HG03565 (cell line): ENCODE measurements around the gene ERICH6B.

Source experiments
- ATAC-seq: cut with Tn5 transposase; IDR thresholded peaks from one replicate; pipeline ENCODE4 v1.9.1; 2021; ENCODE audit warnings: mild to moderate bottlenecking, moderate library complexity; ENCODE audit not compliant: unreplicated experiment

Gene ERICH6B

DNA sequence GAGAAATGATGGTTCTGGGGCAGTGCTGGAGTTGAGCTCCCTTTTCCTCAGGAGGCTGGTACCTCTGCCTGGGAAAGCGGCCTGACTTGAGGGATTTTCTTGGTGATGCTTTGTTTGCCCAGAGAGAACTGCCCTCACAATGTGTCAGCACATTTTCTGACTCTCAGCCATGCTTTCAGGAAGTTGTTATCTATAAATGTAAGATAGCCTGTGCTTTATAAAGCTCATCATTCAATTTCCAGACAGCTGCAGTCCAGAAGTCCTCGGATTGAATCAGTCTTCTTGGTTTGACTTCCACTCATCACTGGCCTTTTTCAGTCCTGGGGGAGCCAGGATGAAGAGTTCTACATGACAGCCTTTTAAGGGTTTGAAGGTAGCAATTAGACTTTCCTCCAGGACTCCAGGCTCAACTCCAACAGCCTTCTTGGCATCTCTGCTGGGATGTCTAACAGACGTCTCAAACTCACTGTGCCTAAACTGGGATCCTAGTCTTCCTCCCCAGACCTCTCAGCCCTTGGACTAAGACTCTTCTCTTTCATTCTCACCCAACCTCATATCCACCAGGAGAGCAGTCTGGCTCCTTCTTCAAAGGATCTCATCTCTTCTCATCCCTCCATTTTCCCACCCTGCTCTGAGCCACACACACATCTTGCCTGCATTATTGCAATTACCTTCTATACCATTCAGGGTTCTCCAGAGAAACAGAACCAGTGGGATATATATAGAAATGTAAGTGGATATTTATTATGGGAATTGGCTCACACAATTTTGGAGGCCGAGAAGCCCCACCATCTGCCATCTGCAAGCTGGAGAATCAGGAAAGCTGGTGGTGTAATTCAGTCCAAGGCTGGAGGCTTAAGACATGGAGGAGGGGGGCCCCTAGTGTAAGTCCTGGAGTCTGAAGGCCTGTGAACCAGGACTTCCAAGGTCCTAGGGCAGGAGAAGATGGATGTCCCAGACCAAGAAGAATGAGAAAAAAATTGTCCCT lies 13.1 kb downstream of the ERICH6B start:
- no peak for ATAC-seq

DNA sequence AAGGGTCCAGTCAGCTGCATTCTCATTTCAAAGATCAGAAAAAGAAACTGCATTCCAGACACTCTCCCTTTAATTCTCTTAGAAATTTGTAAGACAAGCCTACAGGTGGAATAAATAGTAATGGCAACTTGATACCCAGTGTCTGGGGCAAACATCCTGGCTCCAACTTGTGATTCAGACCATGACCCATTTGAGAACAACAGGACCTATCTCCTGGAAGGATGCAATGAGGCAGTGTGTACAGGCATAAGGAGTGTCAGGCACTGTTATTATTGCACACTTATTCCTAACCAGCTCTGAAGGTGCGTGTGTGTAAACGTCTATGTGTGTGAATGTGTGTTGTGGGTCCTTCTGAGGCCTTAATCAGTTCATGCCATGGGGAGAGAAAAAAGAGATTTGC lies 13.9 kb downstream of the ERICH6B start:
- ATAC-seq: no peak

- no peak for ATAC-seq
These were observed 16.9 kb downstream of the ERICH6B start for GRCh38 chr13:45598597-45598996.

DNA sequence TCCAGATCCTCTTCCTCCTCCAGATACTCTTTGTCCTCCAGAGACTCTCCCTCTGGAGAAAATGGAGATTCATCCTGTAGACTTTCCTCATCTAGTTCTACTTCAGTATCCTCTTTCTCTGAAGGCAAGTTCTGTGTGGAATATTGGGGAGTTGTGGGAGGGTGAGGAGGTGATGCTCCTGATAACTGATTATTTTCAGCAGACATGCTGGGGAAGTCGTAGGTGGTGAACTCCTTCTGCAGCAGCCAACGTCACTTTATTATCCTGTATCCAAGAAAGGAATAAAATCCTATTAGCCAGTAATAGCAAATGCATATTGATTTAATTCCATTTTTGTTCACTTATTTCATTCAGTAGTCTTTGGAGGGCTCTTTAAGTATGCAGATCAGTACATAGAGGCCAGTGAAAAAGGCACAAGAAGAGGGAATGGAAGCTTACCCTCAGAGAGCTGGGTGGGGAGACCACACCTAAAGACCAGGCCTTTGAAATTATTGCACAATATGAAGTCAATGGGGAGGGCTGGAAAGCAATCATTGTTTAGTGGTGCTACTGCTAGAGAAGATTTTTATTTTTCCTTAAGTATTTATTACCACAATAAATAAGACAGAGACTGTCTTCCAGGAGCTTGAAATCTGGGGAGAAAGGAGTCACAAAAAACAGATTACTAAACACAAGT lies 18.6 kb downstream of the ERICH6B start:
- ATAC-seq: no peak

DNA sequence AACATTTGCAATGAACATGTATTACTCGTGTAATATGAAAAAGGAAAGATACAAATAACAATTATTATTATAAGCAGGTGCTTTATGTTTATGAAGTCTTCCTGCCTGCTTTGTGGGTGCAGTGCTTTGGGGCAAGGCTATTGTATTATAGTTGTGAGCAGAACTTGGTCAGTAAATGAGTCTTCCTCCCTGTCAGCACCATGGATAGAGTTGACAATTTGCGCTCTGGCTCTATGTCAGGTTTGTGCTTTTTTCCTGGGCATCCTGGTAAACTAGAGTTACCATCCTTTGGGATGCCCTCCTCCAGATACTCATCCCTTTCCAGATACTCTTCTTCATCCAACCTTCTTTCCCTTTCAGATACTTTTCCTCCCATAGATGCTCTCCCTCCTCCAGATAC lies 19.6 kb downstream of the ERICH6B start:
- no peak for ATAC-seq

GRCh38 chr13:45594764-45595163 lies 20.8 kb downstream of the ERICH6B start:
- no peak for ATAC-seq

DNA sequence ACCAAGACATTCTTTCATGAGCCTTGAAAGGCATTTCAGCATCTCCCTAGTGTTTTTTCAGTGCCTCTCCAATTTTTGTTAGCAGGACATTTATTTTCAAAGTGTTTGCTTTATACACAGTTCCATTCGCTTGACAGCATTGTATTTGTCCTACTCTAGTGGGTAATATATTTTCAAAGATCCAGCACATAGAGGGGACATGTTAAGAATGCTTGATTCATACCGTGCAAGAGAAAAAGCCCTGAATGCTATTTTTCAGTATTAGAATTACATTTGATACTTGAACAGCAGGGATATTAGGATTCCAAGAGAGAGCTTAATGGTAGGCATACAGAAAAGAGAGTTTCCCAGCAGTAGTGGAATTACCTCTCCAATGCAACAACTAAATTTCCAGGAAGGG lies 21.3 kb downstream of the ERICH6B start:
- no peak for ATAC-seq

DNA sequence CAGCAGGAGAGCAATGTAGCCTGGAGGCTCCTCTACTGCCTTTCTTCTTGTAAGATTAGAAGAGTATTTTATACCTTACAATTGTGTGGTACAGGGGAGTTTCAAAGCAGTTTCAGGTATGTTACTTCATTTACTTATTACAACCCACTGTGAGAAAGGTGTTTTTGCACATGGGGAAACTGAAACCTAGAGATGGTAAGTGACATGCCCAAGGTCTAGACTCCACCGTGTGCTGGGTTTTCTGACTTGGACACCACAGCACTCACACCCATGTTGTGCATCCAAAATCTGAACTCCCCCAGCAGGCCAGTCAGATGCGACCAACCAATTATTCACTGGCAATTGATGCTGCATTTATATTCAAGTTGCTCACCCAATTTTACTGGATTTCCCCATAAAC lies 22.8 kb downstream of the ERICH6B start:
- ATAC-seq: no peak

DNA sequence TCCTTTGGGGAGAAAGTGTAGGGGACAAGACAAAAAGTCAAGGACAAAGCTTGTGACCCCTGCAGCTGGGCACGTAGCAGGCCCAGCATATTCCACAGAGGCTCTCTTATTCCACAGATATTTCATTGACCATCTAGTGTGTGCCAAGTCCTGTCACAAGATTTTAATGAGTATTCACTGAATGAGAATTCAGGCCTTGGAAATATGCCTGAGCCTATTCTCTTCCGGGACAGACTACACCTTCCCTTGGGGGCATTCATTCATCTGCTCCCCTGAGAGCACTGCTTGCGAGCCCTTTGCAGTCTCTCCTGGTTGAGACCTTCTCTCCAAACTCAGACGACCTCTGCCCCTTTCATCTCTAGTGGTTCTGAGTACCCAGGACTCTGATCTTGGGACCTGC lies 25.5 kb downstream of the ERICH6B start:
- ATAC-seq: no peak

GRCh38 chr13:45587897-45588296 lies 27.6 kb downstream of the ERICH6B start:
- ATAC-seq: no peak

GRCh38 chr13:45584816-45585215 lies 30.7 kb downstream of the ERICH6B start:
- ATAC-seq: no peak

GRCh38 chr13:45582408-45583076 lies 33.0 kb downstream of the ERICH6B start:
- no peak for ATAC-seq

DNA sequence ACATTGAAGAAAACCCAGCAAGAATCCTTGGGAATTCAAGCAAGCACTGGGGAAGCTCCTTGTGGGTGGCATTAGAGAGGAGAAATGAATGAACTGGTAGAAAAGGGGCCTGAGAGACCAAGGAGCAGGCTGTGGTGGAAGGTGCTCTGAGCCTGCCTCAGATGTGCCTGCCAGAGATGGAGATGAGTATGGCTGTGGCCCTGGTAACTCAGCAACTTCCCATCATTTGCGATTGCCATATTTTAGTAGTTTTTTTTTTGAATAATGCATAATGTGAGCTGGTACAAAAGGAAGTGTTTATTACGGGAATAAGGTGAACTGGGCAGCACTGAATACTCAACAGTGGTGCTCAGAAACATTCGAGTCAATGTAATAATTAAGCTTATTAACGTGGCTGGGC lies 39.1 kb downstream of the ERICH6B start:
- ATAC-seq: no peak

GRCh38 chr13:45575830-45576180 lies 39.7 kb downstream of the ERICH6B start:
- no peak for ATAC-seq

GRCh38 chr13:45575146-45575829 lies 40.3 kb downstream of the ERICH6B start:
- ATAC-seq: no peak

DNA sequence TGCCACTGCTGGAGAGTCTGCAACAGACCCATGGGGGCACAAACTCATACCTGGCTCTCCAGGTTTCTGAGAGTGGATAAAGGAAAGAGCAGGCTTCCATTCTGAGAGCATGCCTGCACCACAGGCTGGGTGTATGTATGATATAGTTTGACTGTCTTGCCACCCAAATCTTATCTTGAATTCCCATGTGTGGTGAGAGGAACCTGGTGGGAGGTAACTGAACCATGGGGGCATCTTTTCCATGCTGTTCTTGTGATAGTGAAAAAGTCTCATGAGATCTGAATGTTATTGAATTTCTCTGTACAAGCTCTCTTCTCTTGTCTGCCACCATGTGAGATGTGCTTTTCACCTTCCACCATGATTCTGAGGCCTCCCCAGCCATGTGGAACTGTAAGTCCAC lies 50.2 kb downstream of the ERICH6B start:
- ATAC-seq: no peak

- ATAC-seq: no peak
These were observed 51.3 kb downstream of the ERICH6B start for GRCh38 chr13:45564133-45564776.

GRCh38 chr13:45554604-45555109 lies 60.9 kb downstream of the ERICH6B start:
- no peak for ATAC-seq

- ATAC-seq: no peak
These were observed 67.3 kb downstream of the ERICH6B start for GRCh38 chr13:45548281-45548680.

GRCh38 chr13:45546410-45546765 lies 69.2 kb downstream of the ERICH6B start:
- ATAC-seq: no peak
